Measurements from ENCODE around the gene JAK1. TPM values are rescaled to one million over a fixed set of nuclear protein-coding genes. Genes with fewer than 3 reads are reported as not detected.

JAK1 gene
- total and polyA plus RNA-seq, 12 donors = 23.4 to 155 (median 91.1) TPM

DNA sequence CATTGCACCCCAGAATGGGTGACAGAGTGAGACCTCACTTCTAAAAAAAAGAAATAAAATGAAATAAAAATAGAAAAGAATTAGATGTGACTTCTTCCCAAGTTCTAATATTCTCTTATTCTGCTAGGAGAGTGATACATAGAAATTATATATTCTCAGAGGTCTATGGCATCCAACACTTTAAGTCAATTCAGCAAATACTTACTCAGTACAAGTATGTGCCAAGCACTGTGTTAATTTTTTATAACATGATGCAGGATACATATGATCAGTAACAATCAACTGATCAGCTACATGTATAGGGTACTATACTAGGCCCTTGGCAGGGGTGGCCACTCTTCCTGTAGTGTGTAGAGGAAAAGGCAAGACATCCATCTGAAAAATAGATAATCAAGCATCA is 13.0 kb upstream of the JAK1 start:
- Histone ChIP-seq H3K27ac (no peak overlapping the region), H3K36me3 (replicated peaks in 1 of 2) (no peaks in the 10 kb centered on the region), H3K27me3 (no peaks in the 10 kb centered on the region), H3K9me3 (replicated peaks in 1 of 3) (no peaks in the 10 kb centered on the region), H3K4me1 (replicated peaks in 1 of 2) (peaks cover 0 to 9% of the 10 kb centered on the region in 2 donors), H3K4me3 (no peak overlapping the region)
- TF ChIP-seq, protein P1, sequence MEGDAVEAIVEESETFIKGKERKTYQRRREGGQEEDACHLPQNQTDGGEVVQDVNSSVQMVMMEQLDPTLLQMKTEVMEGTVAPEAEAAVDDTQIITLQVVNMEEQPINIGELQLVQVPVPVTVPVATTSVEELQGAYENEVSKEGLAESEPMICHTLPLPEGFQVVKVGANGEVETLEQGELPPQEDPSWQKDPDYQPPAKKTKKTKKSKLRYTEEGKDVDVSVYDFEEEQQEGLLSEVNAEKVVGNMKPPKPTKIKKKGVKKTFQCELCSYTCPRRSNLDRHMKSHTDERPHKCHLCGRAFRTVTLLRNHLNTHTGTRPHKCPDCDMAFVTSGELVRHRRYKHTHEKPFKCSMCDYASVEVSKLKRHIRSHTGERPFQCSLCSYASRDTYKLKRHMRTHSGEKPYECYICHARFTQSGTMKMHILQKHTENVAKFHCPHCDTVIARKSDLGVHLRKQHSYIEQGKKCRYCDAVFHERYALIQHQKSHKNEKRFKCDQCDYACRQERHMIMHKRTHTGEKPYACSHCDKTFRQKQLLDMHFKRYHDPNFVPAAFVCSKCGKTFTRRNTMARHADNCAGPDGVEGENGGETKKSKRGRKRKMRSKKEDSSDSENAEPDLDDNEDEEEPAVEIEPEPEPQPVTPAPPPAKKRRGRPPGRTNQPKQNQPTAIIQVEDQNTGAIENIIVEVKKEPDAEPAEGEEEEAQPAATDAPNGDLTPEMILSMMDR (IDR thresholded peaks at IDR 0.05) = no peak
- no peak for TF ChIP-seq POLR2A (IDR thresholded peaks at IDR 0.05)
- intact Hi-C loops (cut with DNase I) = no loop called here
- DNase-seq = no peak

DNA sequence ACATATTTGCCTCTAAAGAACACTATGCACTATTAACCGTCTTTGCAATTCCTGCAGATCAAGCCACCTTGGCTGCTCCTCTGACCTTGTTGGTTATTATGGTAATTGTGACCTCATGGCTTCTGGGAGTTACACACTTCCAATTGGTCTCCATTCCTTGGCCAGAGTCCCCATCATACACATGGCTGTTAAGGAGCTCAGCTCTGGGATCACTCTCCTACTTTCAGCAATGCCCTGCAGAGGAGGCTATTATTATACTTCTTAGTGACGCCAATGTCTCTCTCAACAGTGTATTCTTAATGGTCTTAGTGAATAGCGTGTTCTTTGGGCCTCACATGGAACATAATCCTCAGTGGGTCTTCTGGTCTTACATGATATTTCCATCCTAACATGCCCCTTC is 10.0 kb upstream of the JAK1 start:
- Histone ChIP-seq H3K4me3 (no peak overlapping the region), H3K27me3 (no peaks in the 10 kb centered on the region), H3K27ac (no peak overlapping the region), H3K9me3 (replicated peaks in 1 of 3) (no peaks in the 10 kb centered on the region), H3K4me1 (replicated peaks in 1 of 2) (no peaks in the 10 kb centered on the region), H3K36me3 (replicated peaks in 1 of 2) (no peaks in the 10 kb centered on the region)
- TF ChIP-seq, protein P1 (IDR thresholded peaks at IDR 0.05) = no peak
- TF ChIP-seq POLR2A (IDR thresholded peaks at IDR 0.05) = no peak
- DNase-seq = no peak
- WGBS, 4 donors = 98 to 100% (median 99%) methylated on average over 3 of the region's 3 CpGs
- intact Hi-C loops (cut with DNase I) = no loop called here

DNA sequence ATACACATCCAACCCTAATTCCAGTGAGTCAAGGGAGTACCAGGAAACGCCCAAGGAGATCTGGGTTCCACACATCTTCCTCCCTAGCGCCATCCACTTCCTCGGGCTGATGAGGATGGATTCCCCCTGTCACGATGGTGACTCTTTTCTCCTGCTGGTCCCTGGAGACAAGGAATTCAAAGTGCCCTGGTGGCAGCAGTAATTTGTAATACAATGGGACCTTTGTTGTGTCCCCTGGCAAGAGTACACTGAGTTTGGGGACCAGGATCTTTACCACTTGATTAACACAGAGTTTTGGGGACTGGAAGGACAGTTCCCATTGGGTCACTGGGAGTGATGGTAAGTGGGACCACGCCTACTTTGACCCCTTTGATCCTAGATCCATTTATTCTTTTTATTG is 9.4 kb upstream of the JAK1 start:
- H3K4me3 ChIP-seq = no peak overlapping the region
- H3K4me1 ChIP-seq (replicated peaks in 1 of 2) = no peaks in the 10 kb centered on the region
- H3K27ac ChIP-seq = no peak overlapping the region
- intact Hi-C loops (cut with DNase I) = no loop called here
- 82 to 96% (median 89%) methylated on average over 5 of the region's 5 CpGs for WGBS, 4 donors
- no peaks in the 10 kb centered on the region for H3K36me3 ChIP-seq (replicated peaks in 1 of 2)
- H3K27me3 ChIP-seq = no peaks in the 10 kb centered on the region
- no peak for DNase-seq
- H3K9me3 ChIP-seq (replicated peaks in 1 of 3) = no peaks in the 10 kb centered on the region
- no peak for TF ChIP-seq POLR2A (IDR thresholded peaks at IDR 0.05)
- TF ChIP-seq, protein P1 (IDR thresholded peaks at IDR 0.05) = no peak

DNA sequence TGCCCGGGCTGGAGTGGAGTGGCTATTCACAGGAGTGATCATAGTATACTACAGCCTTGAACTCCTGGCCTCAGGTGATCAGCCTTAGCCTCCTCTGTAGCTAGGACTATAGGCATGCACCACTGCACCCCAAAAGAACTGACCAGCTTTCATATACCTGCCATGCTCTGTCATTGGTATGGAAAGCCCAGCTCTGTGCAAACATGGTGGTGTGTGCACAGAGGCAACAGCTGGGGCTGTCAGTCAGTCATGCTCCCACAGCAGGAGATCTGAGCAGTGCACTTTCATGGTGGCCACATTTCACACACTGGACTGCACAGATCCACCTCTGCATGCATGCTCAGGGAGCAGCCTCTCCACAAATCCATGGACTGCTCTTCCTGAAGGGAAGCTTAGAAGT is 8.8 kb upstream of the JAK1 start:
- no peaks in the 10 kb centered on the region for H3K4me1 ChIP-seq (replicated peaks in 1 of 2)
- DNase-seq = no peak

More for the DNA sequence above, 8.8 kb upstream of the JAK1 start:
- Histone ChIP-seq H3K4me3 (no peak overlapping the region), H3K27ac (no peak overlapping the region), H3K9me3 (replicated peaks in 1 of 3) (no peaks in the 10 kb centered on the region), H3K27me3 (no peaks in the 10 kb centered on the region), H3K36me3 (replicated peaks in 1 of 2) (no peaks in the 10 kb centered on the region)
- WGBS, 4 donors = 54 to 100% (median 99%) methylated on average over 1 of the region's 1 CpG
- intact Hi-C loops (cut with DNase I) = no loop called here
- TF ChIP-seq, protein P1 (IDR thresholded peaks at IDR 0.05) = no peak
- TF ChIP-seq POLR2A (IDR thresholded peaks at IDR 0.05) = no peak
